Activated CD8-positive, alpha-beta memory T cell treated with anti-CD3 and anti-CD28 coated beads, Interleukin-2, amount 10 ng/mL, durations not matched to agents 7 days and 5 days (primary cell): ENCODE data around the gene SPECC1. TPM values are rescaled to one million over a fixed set of nuclear protein-coding genes. Genes with fewer than 3 reads are reported as not detected.

Experiments used
- ATAC-seq: fragments of 150-1000 bp; cut with Tn5 transposase; one replicate; pipeline ENCODE4 v1.10.0; 2021; ENCODE audit warnings: moderate library complexity
- CTCF ChIA-PET: fragments of 350-600 bp; sonication (Branson Sonifier 250); formaldehyde crosslinking; loops from one replicate; lab custom pipeline; 2021; ENCODE audit warnings: antibody characterized with exemption; lab: Charles Lee
- DNase-seq: peaks from one replicate; pipeline ENCODE4 v3.0.0-alpha.2; 2020
- H3K27ac Mint-ChIP-seq: one replicate; pipeline ENCODE4 v1.8.0; 2021; ENCODE audit warnings: mild to moderate bottlenecking, mixed read lengths
- H3K27me3 Mint-ChIP-seq: one replicate; pipeline ENCODE4 v1.8.0; 2021; ENCODE audit warnings: mixed read lengths
- H3K36me3 Mint-ChIP-seq: one replicate; pipeline ENCODE4 v1.8.0; 2021; ENCODE audit warnings: mild to moderate bottlenecking, mixed read lengths
- H3K4me1 Mint-ChIP-seq: one replicate; pipeline ENCODE4 v1.8.0; 2021; ENCODE audit warnings: mixed read lengths
- H3K4me3 Mint-ChIP-seq: one replicate; pipeline ENCODE4 v1.8.0; 2021; ENCODE audit warnings: mild to moderate bottlenecking, moderate library complexity, mixed read lengths
- H3K9me3 Mint-ChIP-seq: one replicate; pipeline ENCODE4 v1.8.0; 2022; ENCODE audit warnings: low read depth, mixed read lengths
- total RNA-seq, 2 experiments: library from RNA; stranded (reverse); gene quantifications; one replicate each; pipeline ENCODE4 v1.2.3, GENCODE V29; 2021

The SPECC1 gene
- total RNA-seq, 2 experiments from 2014 or later, result 11.4 to 17.6 TPM

GRCh38 chr17:20207262-20207985 lies 198.3 kb downstream of the SPECC1 start:
- H3K9me3 Mint-ChIP-seq, result no peaks in the 10 kb centered on the region
- no peak overlapping the region for H3K27ac Mint-ChIP-seq
- DNase-seq, result no peak
- H3K27me3 Mint-ChIP-seq, result no peaks in the 10 kb centered on the region
- peaks cover 2% of the 10 kb centered on the region for H3K36me3 Mint-ChIP-seq
- H3K4me3 Mint-ChIP-seq, result no peak overlapping the region
- ATAC-seq, result no peak
- H3K4me1 Mint-ChIP-seq, result peaks cover 7% of the 10 kb centered on the region
- CTCF ChIA-PET, result no interaction called here

- no peak overlapping the region for H3K4me3 Mint-ChIP-seq
- CTCF ChIA-PET, result no interaction called here
Measured at GRCh38 chr17:20208717-20209116, 199.6 kb downstream of the SPECC1 start.

GRCh38 chr17:20210180-20210579 lies 201.0 kb downstream of the SPECC1 start:
- Mint-ChIP-seq H3K27me3 (no peaks in the 10 kb centered on the region), H3K27ac (no peak overlapping the region), H3K36me3 (peaks cover 2% of the 10 kb centered on the region), H3K9me3 (no peaks in the 10 kb centered on the region), H3K4me1 (peaks cover 4% of the 10 kb centered on the region), H3K4me3 (no peak overlapping the region)
- DNase-seq (no peak), ATAC-seq (no peak)
- CTCF ChIA-PET, result interaction anchor here (2.3 kb wide), 1 partner anchor 17 kb away, joined by 6 read pairs; no protein-coding TSS in a partner anchor

More at GRCh38 chr17:20208717-20209116, 199.6 kb downstream of the SPECC1 start:
- DNase-seq (no peak), ATAC-seq (no peak)
- Mint-ChIP-seq H3K27ac (no peak overlapping the region), H3K36me3 (peaks cover 2% of the 10 kb centered on the region), H3K9me3 (no peaks in the 10 kb centered on the region), H3K4me1 (peaks cover 7% of the 10 kb centered on the region), H3K27me3 (no peaks in the 10 kb centered on the region)

GRCh38 chr17:20210614-20211013 lies 201.5 kb downstream of the SPECC1 start:
- Mint-ChIP-seq H3K27ac (no peak overlapping the region), H3K4me1 (peaks cover 3% of the 10 kb centered on the region), H3K27me3 (no peaks in the 10 kb centered on the region), H3K36me3 (peaks cover 2% of the 10 kb centered on the region), H3K4me3 (no peak overlapping the region), H3K9me3 (no peaks in the 10 kb centered on the region)
- DNase-seq (no peak), ATAC-seq (no peak)
- CTCF ChIA-PET, result interaction anchor here (2.3 kb wide), 1 partner anchor 16 kb away, joined by 6 read pairs; no protein-coding TSS in a partner anchor

GRCh38 chr17:20211246-20211645 lies 202.1 kb downstream of the SPECC1 start:
- CTCF ChIA-PET, result interaction anchor here (2.3 kb wide), 1 partner anchor 16 kb away, joined by 6 read pairs; no protein-coding TSS in a partner anchor
- ATAC-seq (no peak), DNase-seq (no peak)
- Mint-ChIP-seq H3K27me3 (no peaks in the 10 kb centered on the region), H3K4me1 (no peaks in the 10 kb centered on the region), H3K27ac (no peak overlapping the region), H3K9me3 (no peaks in the 10 kb centered on the region), H3K36me3 (peaks cover 2% of the 10 kb centered on the region), H3K4me3 (no peak overlapping the region)

GRCh38 chr17:20213449-20213848 lies 204.3 kb downstream of the SPECC1 start:
- peaks cover 2% of the 10 kb centered on the region for H3K36me3 Mint-ChIP-seq
- H3K27me3 Mint-ChIP-seq, result no peaks in the 10 kb centered on the region

GRCh38 chr17:20214794-20215193 lies 205.6 kb downstream of the SPECC1 start:
- no peak for DNase-seq
- H3K9me3 Mint-ChIP-seq, result no peaks in the 10 kb centered on the region
- H3K36me3 Mint-ChIP-seq, result peaks cover 2% of the 10 kb centered on the region
- H3K27me3 Mint-ChIP-seq, result no peaks in the 10 kb centered on the region
- no peaks in the 10 kb centered on the region for H3K4me1 Mint-ChIP-seq
- CTCF ChIA-PET, result no interaction called here
- H3K27ac Mint-ChIP-seq, result no peak overlapping the region
- H3K4me3 Mint-ChIP-seq, result no peak overlapping the region
- ATAC-seq, result no peak

More at GRCh38 chr17:20213449-20213848, 204.3 kb downstream of the SPECC1 start:
- ATAC-seq (no peak), DNase-seq (no peak)
- CTCF ChIA-PET, result no interaction called here
- no peak overlapping the region for H3K27ac Mint-ChIP-seq
- no peaks in the 10 kb centered on the region for H3K4me1 Mint-ChIP-seq
- H3K4me3 Mint-ChIP-seq, result no peak overlapping the region
- H3K9me3 Mint-ChIP-seq, result no peaks in the 10 kb centered on the region

- H3K4me3 Mint-ChIP-seq, result no peak overlapping the region
- no peaks in the 10 kb centered on the region for H3K4me1 Mint-ChIP-seq
- DNase-seq, result no peak
- H3K27ac Mint-ChIP-seq, result no peak overlapping the region
- no peaks in the 10 kb centered on the region for H3K27me3 Mint-ChIP-seq
- H3K9me3 Mint-ChIP-seq, result no peaks in the 10 kb centered on the region
- CTCF ChIA-PET, result no interaction called here
- H3K36me3 Mint-ChIP-seq, result peaks cover 2% of the 10 kb centered on the region
- ATAC-seq, result no peak
Measured at GRCh38 chr17:20216154-20216815, 207.1 kb downstream of the SPECC1 start.

- Mint-ChIP-seq H3K36me3 (no peaks in the 10 kb centered on the region), H3K27me3 (no peaks in the 10 kb centered on the region), H3K9me3 (no peaks in the 10 kb centered on the region), H3K4me3 (no peak overlapping the region), H3K27ac (no peak overlapping the region), H3K4me1 (no peaks in the 10 kb centered on the region)
- CTCF ChIA-PET, result interaction anchor here (1.0 kb wide), 1 partner anchor 104 kb away, joined by 3 read pairs; no protein-coding TSS in a partner anchor
- DNase-seq, result no peak
- no peak for ATAC-seq
Measured at GRCh38 chr17:20216853-20217252, 207.7 kb downstream of the SPECC1 start.

GRCh38 chr17:20217677-20218076 lies 208.5 kb downstream of the SPECC1 start:
- no peaks in the 10 kb centered on the region for H3K9me3 Mint-ChIP-seq
- H3K4me1 Mint-ChIP-seq, result no peaks in the 10 kb centered on the region
- no peak overlapping the region for H3K27ac Mint-ChIP-seq
- no peak overlapping the region for H3K4me3 Mint-ChIP-seq
- no peaks in the 10 kb centered on the region for H3K27me3 Mint-ChIP-seq
- H3K36me3 Mint-ChIP-seq, result no peaks in the 10 kb centered on the region
- DNase-seq, result no peak
- ATAC-seq, result no peak
- CTCF ChIA-PET, result interaction anchor here (1.0 kb wide), 1 partner anchor 103 kb away, joined by 3 read pairs; no protein-coding TSS in a partner anchor

- H3K9me3 Mint-ChIP-seq, result no peaks in the 10 kb centered on the region
- no peaks in the 10 kb centered on the region for H3K4me1 Mint-ChIP-seq
- ATAC-seq (no peak), DNase-seq (no peak)
- no peaks in the 10 kb centered on the region for H3K27me3 Mint-ChIP-seq
- no peaks in the 10 kb centered on the region for H3K36me3 Mint-ChIP-seq
- no peak overlapping the region for H3K27ac Mint-ChIP-seq
- CTCF ChIA-PET, result no interaction called here
- no peak overlapping the region for H3K4me3 Mint-ChIP-seq
Measured at GRCh38 chr17:20218272-20218671, 209.1 kb downstream of the SPECC1 start.

GRCh38 chr17:20223808-20224328 lies 214.7 kb downstream of the SPECC1 start:
- DNase-seq (no peak), ATAC-seq (no peak)
- no peak overlapping the region for H3K27ac Mint-ChIP-seq
- no peak overlapping the region for H3K4me3 Mint-ChIP-seq
- H3K4me1 Mint-ChIP-seq, result peaks cover 6% of the 10 kb centered on the region
- H3K27me3 Mint-ChIP-seq, result no peaks in the 10 kb centered on the region
- no peaks in the 10 kb centered on the region for H3K9me3 Mint-ChIP-seq
- CTCF ChIA-PET, result interaction anchor here (1.3 to 2.5 kb wide), 4 partner anchors 97 to 231 kb away, joined by 4 to 11 read pairs (median 6); no protein-coding TSS in a partner anchor
- no peaks in the 10 kb centered on the region for H3K36me3 Mint-ChIP-seq

- Mint-ChIP-seq H3K27ac (no peak overlapping the region), H3K36me3 (no peaks in the 10 kb centered on the region), H3K4me1 (peaks cover 8% of the 10 kb centered on the region), H3K9me3 (no peaks in the 10 kb centered on the region), H3K27me3 (no peaks in the 10 kb centered on the region), H3K4me3 (no peak overlapping the region)
- CTCF ChIA-PET, result interaction anchor here (1.3 to 2.5 kb wide), 3 partner anchors 96 to 232 kb away, joined by 4 to 11 read pairs (median 7); no protein-coding TSS in a partner anchor
- DNase-seq (no peak), ATAC-seq (no peak)
Measured at GRCh38 chr17:20224379-20224778, 215.2 kb downstream of the SPECC1 start.
